H1 (cell line): ENCODE results near the gene PTEN. TPM values are rescaled to one million over a fixed set of nuclear protein-coding genes. Genes with fewer than 3 reads are reported as not detected.

Experiments used
- CTCF ChIA-PET: fragments of 300-600 bp; sonication (Branson Sonifier 250); formaldehyde crosslinking; loops from one replicate; lab custom pipeline; 2021; ENCODE audit not compliant: partially characterized antibody; lab: Charles Lee
- POLR2A ChIA-PET: fragments of 300-600 bp; sonication (Branson Sonifier 250); formaldehyde crosslinking; loops from one replicate; lab custom pipeline; 2021; ENCODE audit warnings: inconsistent platforms; ENCODE audit not compliant: partially characterized antibody; lab: Charles Lee
- DNase-seq, 2 experiments: peaks; one replicate each; pipeline versions ENCODE4 v3.0.0 to v3.0.0-alpha.2; 2010 to 2022; ENCODE audit warnings: low spot score in 2 of 2, low read depth in 1 of 2, mixed read lengths in 1 of 2
- FAIRE-seq: peaks from 2 replicates; lab custom pipeline; 2011; peaks lifted over from hg19 to GRCh38; lab: Jason Lieb, UNC
- H2AFZ ChIP-seq: 2 replicates; pipeline ENCODE4 v1.8.1; 2012; ENCODE audit warnings: low read length, inconsistent platforms
- H2AK5ac ChIP-seq: 2 replicates; pipeline ENCODE4 v1.6.1; 2013; ENCODE audit warnings: low read depth, low read length
- H2BK120ac ChIP-seq: replicated peaks from 2 replicates; pipeline ENCODE3; 2013; ENCODE audit warnings: low read depth, low read length, inconsistent platforms
- H2BK12ac ChIP-seq: 2 replicates; pipeline ENCODE4 v1.6.1; 2013; ENCODE audit warnings: low read depth, low read length
- H2BK15ac ChIP-seq: 2 replicates; pipeline ENCODE4 v1.6.1; 2013; ENCODE audit warnings: low read length
- H2BK20ac ChIP-seq: 2 replicates; pipeline ENCODE4 v1.6.1; 2013; ENCODE audit warnings: low read length
- H2BK5ac ChIP-seq: 2 replicates; pipeline ENCODE4 v1.6.1; 2013; ENCODE audit warnings: low read depth, low read length
- H3K14ac ChIP-seq: 2 replicates; pipeline ENCODE4 v1.6.1; 2013; ENCODE audit warnings: inconsistent platforms; ENCODE audit not compliant: insufficient read length
- H3K18ac ChIP-seq: 2 replicates; pipeline ENCODE4 v1.6.1; 2013; ENCODE audit warnings: low read length; ENCODE audit errors: extremely low read depth
- H3K23ac ChIP-seq: 2 replicates; pipeline ENCODE4 v1.6.1; 2013; ENCODE audit warnings: inconsistent platforms; ENCODE audit not compliant: insufficient read length
- H3K23me2 ChIP-seq: 2 replicates; pipeline ENCODE4 v1.6.1; 2013; ENCODE audit warnings: low read depth, low read length
- H3K27ac ChIP-seq: 2 replicates; pipeline ENCODE4 v1.6.1; 2011; ENCODE audit warnings: low read depth, low read length, inconsistent platforms
- H3K27me3 ChIP-seq, 4 experiments: replicated peaks in 1 of 4; 1 replicate in 1 of 4; 2 replicates in 3 of 4; pipeline versions ENCODE4 v1.6.1 to v1.8.1; 2011 to 2013; ENCODE audit warnings: low read length in 3 of 4, mild to moderate bottlenecking in 3 of 4, inconsistent platforms in 2 of 4, mixed read lengths in 2 of 4, moderate library complexity in 1 of 4; ENCODE audit not compliant: control insufficient read depth in 3 of 4, insufficient read depth in 3 of 4; ENCODE audit errors: extremely low read depth in 1 of 4
- H3K36me3 ChIP-seq, 4 experiments: 2 replicates each; pipeline versions ENCODE4 v1.6.1 to v1.8.1; 2011 to 2013; ENCODE audit warnings: mild to moderate bottlenecking in 4 of 4, low read length in 3 of 4, moderate library complexity in 2 of 4, control low read depth in 1 of 4, inconsistent platforms in 1 of 4; ENCODE audit not compliant: insufficient read depth in 4 of 4, control insufficient read depth in 2 of 4
- H3K4ac ChIP-seq: replicated peaks from 2 replicates; pipeline ENCODE3; 2013; ENCODE audit warnings: low read length, low read depth, mixed read lengths, inconsistent platforms; ENCODE audit not compliant: insufficient read length
- H3K4me1 ChIP-seq, 4 experiments: replicated peaks in 1 of 4; 1 replicate in 1 of 4; 2 replicates in 3 of 4; pipeline versions ENCODE4 v1.6.1 to v1.8.1; 2011 to 2013; ENCODE audit warnings: low read length in 3 of 4, inconsistent platforms in 2 of 4, mixed read lengths in 1 of 4; ENCODE audit not compliant: insufficient read depth in 4 of 4, control insufficient read depth in 3 of 4
- H3K4me2 ChIP-seq, 2 experiments: 2 replicates each; pipeline versions ENCODE4 v1.6.1 to v1.8.1; 2011 to 2013; ENCODE audit warnings: low read depth in 2 of 2, low read length in 2 of 2, control low read depth in 1 of 2, inconsistent platforms in 1 of 2, mild to moderate bottlenecking in 1 of 2; ENCODE audit not compliant: insufficient read depth in 1 of 2
- H3K4me3 ChIP-seq, 4 experiments: fragments of 200-600, 300-600 bp in 1 of 4; sonication (generic), shearing (Covaris generic), sonication (Bioruptor Twin) in 1 of 4; 2 replicates each; pipeline versions ENCODE4 v1.5.1 to v1.8.1; 2011 to 2016; ENCODE audit warnings: low read length in 4 of 4, low read depth in 3 of 4, control low read depth in 2 of 4, inconsistent platforms in 2 of 4, mild to moderate bottlenecking in 2 of 4, mixed read lengths in 1 of 4, moderate library complexity in 1 of 4; ENCODE audit not compliant: insufficient read depth in 2 of 4; ENCODE audit errors: extremely low read depth in 1 of 4
- H3K56ac ChIP-seq: replicated peaks from 2 replicates; pipeline ENCODE3; 2013; ENCODE audit warnings: low read depth, mild to moderate bottlenecking, mixed read lengths, low read length, inconsistent platforms; ENCODE audit not compliant: insufficient read length
- H3K79me1 ChIP-seq: 2 replicates; pipeline ENCODE4 v1.6.1; 2013; ENCODE audit warnings: low read depth, low read length, control low read depth
- H3K79me2 ChIP-seq, 2 experiments: 2 replicates each; pipeline versions ENCODE4 v1.6.1 to v1.8.1; 2012 to 2013; ENCODE audit warnings: low read length in 2 of 2, mild to moderate bottlenecking in 2 of 2, inconsistent platforms in 1 of 2; ENCODE audit not compliant: insufficient read depth in 2 of 2, control insufficient read depth in 1 of 2
- H3K9ac ChIP-seq, 4 experiments: replicated peaks in 1 of 4; 1 replicate in 1 of 4; 2 replicates in 3 of 4; pipeline versions ENCODE4 v1.6.1 to v1.8.1; 2011 to 2013; ENCODE audit warnings: low read depth in 3 of 4, low read length in 3 of 4, control low read depth in 2 of 4, mild to moderate bottlenecking in 2 of 4, moderate library complexity in 2 of 4, inconsistent platforms in 1 of 4; ENCODE audit errors: extremely low read depth in 1 of 4
- H3K9me3 ChIP-seq, 2 experiments: 2 replicates each; pipeline versions ENCODE4 v1.6.1 to v1.8.1; 2012 to 2013; ENCODE audit warnings: mild to moderate bottlenecking in 2 of 2, moderate library complexity in 2 of 2, control low read depth in 1 of 2, inconsistent platforms in 1 of 2, low read depth in 1 of 2, low read length in 1 of 2, mixed read lengths in 1 of 2; ENCODE audit not compliant: insufficient read depth in 2 of 2
- H4K20me1 ChIP-seq, 2 experiments: replicated peaks in 1 of 2; 2 replicates each; pipeline versions ENCODE3 to v1.8.1; 2011 to 2013; ENCODE audit warnings: inconsistent platforms in 2 of 2, low read length in 2 of 2, mild to moderate bottlenecking in 1 of 2; ENCODE audit not compliant: insufficient read depth in 2 of 2, control insufficient read depth in 1 of 2
- H4K5ac ChIP-seq: 2 replicates; pipeline ENCODE4 v1.6.1; 2013; ENCODE audit warnings: low read length, low read depth, mixed read lengths, inconsistent platforms; ENCODE audit not compliant: insufficient read length
- H4K8ac ChIP-seq: 2 replicates; pipeline ENCODE4 v1.8.0; 2013; ENCODE audit warnings: mild to moderate bottlenecking, moderate library complexity, low read length, inconsistent platforms; ENCODE audit not compliant: insufficient read depth; ENCODE audit errors: extremely low read depth
- H4K91ac ChIP-seq: replicated peaks from 2 replicates; pipeline ENCODE3; 2013; ENCODE audit warnings: low read length, mixed read lengths, inconsistent platforms; ENCODE audit not compliant: insufficient read length
- ASH2L ChIP-seq: fragments of 200-600, 300-600 bp; sonication (generic); IDR thresholded peaks from one replicate; pipeline ENCODE4 v1.7.1; 2017; ENCODE audit warnings: low read length
- WGBS, 2 experiments: shearing (Covaris generic) in 1 of 2; methylation state at CpG; one replicate each; pipeline versions ENCODE4 v1.1.6 to v1.1.7; 2013 to 2015; ENCODE audit warnings: low lambda C conversion rate in 2 of 2, mixed read lengths in 2 of 2, inconsistent platforms in 1 of 2, low coverage in 1 of 2, missing lambda C conversion rate in 1 of 2; ENCODE audit not compliant: insufficient replicate concordance in 2 of 2, insufficient coverage in 1 of 2, insufficient read length in 1 of 2; ENCODE audit errors: extremely low coverage in 1 of 2, missing lambda C conversion rate in 1 of 2; 5-methylcytosine and 5-hydroxymethylcytosine counted together
- polyA plus RNA-seq, 7 experiments: library from polyadenylated mRNA; depleted of rRNA in 3 of 7; stranded (reverse) in 5 of 7; unstranded in 2 of 7; fragments of >200 nt in 5 of 7; fragments of 200-250 nt in 2 of 7; gene quantifications; 1 replicate in 5 of 7; 2 replicates in 1 of 7; 4 replicates in 1 of 7; pipeline versions ENCODE4 v1.2.1 to v1.2.3, GENCODE V29; 2011 to 2013; ENCODE audit warnings: missing spikeins in 2 of 7, mixed read lengths in 2 of 7
- total RNA-seq: library from RNA; stranded (reverse); fragmentation: NEBNext Ultra II Directional; extraction: Animal tissue kit (Norgen Biotek cat#: 25700); gene quantifications from 2 replicates; pipeline ENCODE4 v1.2.1, GENCODE V29; 2021

The PTEN gene
- total and polyA plus RNA-seq, 2 of the 8 experiments (the other 6 are each of a cell fraction or from before 2014, with no cell fraction given): 6.3 to 48.7 TPM

DNA sequence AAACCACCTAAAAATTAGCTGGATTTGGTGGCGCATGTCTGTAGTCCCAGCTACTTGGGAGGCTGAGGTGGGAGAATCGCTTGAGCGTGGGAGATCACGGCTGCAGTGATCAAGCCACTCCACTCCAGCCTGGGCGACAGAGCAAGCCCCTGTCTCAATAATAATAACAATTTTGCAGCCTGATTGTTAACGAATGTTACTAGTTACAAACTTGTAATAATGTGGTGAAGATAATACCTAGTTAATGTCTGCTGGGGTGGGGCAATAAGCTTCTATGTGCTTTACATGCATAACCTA, 44.2 kb upstream of the PTEN start:
- no peak overlapping the region for H4K5ac ChIP-seq
- peak overlapping the region in 1 of 2 experiments; percentile 89; a peak in 1 of 4 replicates for H3K4me2 ChIP-seq
- H2AFZ ChIP-seq: no peak overlapping the region
- CTCF ChIA-PET: interaction anchor here (1.0 to 2.1 kb wide), 4 partner anchors 31 to 570 kb away, joined by 3 to 9 read pairs (median 4); partner anchors contain the start of genes KLLN and PTEN
- POLR2A ChIA-PET: interaction anchor here (0.7 to 2.6 kb wide), 2 partner anchors 43 to 227 kb away, joined by 5 to 24 read pairs; partner anchors contain the start of genes KLLN and PTEN
- H3K18ac ChIP-seq: no peak overlapping the region
- no peak overlapping the region for H3K23ac ChIP-seq
- H2AK5ac ChIP-seq: no peak overlapping the region
- no peak overlapping the region for H2BK15ac ChIP-seq
- no peaks in the 10 kb centered on the region for H3K79me1 ChIP-seq
- no peak for TF ChIP-seq ASH2L
- H3K27me3 ChIP-seq: no peaks in the 10 kb centered on the region
- no peak overlapping the region for H3K27ac ChIP-seq
- DNase-seq: no peak
- no peak overlapping the region for H3K14ac ChIP-seq
- H3K9ac ChIP-seq: no peak overlapping the region
- FAIRE-seq: no peak
- no peak overlapping the region for H2BK20ac ChIP-seq
- H4K20me1 ChIP-seq: no peaks in the 10 kb centered on the region
- H3K4ac ChIP-seq: no peak overlapping the region
- WGBS, 2 experiments: 87% methylated on average over 5 of the region's 6 CpGs; no CpG with 5 or more reads in 1 of the 2 experiments
- H2BK12ac ChIP-seq: no peak overlapping the region
- H3K56ac ChIP-seq: no peak overlapping the region
- H3K23me2 ChIP-seq: peaks cover 8% of the 10 kb centered on the region
- no peak overlapping the region for H4K91ac ChIP-seq
- H4K8ac ChIP-seq: no peak overlapping the region
- H3K9me3 ChIP-seq: no peaks in the 10 kb centered on the region
- H3K79me2 ChIP-seq: peaks cover 10 to 35% of the 10 kb centered on the region in 2 experiments
- H3K4me3 ChIP-seq: no peak overlapping the region
- H2BK5ac ChIP-seq: no peak overlapping the region
- H3K4me1 ChIP-seq: peaks cover 0 to 3% (median 0%) of the 10 kb centered on the region in 4 experiments; a peak in 2 of 7 replicates
- H2BK120ac ChIP-seq: no peak overlapping the region
- peaks cover 0 to 3% (median 0%) of the 10 kb centered on the region in 4 experiments; a peak in 1 of 8 replicates for H3K36me3 ChIP-seq
